GM18520 (cell line): ENCODE data around the gene EYA3.
A peak's percentile ranks its signal among the peaks of the same experiment; 100 is the strongest.

Experiments used
- ATAC-seq: cut with Tn5 transposase; IDR thresholded peaks from one replicate; pipeline ENCODE4 v1.9.1; 2021; ENCODE audit not compliant: unreplicated experiment

Gene EYA3

GRCh38 chr1:28071813-28072212, 16.6 kb downstream of the EYA3 start:
- no peak for ATAC-seq

DNA sequence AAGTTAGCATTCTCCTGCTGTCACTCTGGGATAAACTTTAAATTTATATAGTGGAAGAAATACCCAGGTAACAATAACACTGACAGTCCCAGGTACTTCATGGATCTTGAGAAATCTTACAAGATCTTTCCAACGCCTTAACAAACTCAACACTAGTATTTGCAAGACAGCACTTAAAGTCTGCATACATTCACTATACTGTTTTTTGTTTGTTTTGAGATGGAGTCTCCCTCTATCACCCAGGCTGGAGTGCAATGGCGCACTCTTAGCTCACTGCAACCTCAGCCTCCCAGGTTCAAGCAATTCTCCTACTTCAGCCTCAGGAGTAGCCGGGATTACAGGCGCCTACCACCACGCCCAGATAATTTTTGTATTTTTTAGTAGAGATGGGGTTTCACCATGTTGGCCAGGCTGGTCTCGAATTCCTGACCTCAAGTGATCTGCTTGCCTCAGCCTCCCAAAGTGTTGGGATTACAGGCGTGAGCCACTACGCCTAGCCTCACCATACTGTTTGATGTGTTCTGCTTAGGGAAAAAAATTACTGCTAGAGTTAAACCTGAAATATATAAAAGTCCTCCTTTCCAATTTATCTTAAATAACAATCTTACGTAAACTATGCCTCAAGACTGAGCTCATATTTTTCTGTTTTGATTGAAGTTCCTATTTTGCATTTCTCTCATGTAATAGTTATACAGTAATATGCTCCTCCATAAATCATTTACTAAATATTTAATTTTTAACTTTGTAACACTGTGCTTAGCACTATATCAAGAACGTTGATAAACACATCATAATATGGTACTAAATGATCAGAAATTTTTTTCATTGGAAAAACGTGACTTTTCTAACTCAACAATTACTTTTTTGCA, 17.5 kb downstream of the EYA3 start:
- no peak for ATAC-seq

DNA sequence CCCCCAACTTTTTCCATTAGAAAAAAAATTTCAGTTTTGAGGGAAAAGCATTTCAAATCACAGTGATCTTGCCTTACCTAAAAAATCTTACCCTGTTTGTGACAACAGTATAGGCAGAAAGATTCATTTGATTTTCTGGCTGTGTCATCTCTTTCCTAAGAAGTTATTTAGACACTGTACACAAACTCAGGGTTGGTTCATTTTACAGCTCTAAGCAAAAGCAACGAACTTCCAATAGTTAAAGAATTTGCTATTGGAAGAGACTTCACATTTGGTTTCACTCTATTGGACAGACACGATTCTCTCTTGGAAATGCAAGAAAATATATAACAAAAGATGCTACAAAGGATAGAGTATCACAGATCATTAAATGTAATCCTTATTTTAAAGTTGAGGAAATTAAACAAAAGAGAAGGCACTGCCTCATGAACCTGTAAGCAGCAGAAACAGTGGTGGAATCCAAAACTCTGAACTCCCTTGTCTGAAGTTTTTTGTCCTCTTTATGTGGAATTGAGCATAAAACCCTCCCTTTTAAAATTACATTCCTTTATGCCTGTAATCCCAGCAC, 20.8 kb downstream of the EYA3 start:
- ATAC-seq, result no peak

DNA sequence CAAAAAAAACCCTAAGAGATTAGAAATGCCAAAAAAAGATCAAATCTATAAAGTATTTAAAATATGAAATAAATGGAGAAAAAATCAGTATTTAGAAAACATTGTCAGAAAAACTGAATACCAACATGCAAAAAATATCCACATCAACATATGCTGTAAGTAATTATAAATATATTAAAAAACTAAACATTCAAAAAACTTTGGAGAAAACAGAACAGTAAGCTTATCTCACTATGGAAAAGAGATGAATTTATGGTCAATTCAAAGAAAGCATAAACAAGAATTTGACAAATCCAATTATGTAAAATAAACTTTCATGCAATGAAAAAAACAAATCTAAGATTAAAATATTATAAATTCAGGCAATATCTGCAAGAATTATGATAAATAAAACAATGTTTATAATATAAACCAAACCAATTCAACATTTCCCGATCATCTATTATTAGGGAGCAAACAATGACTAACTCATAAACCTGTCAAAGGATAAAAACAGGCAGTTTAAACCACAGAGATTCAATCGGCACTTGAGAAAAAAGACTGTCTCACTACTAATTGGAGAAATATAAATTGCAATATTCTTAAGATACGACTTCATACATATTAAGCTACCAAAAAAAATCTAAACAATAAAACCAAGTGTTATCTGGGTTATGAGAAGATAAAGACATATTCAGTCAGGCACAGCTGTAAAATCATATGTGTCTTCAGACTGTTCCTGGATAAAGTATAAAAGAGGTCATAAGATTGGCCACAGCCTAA, 21.8 kb downstream of the EYA3 start:
- ATAC-seq, result no peak

GRCh38 chr1:28064064-28064463, 24.3 kb downstream of the EYA3 start:
- no peak for ATAC-seq

- ATAC-seq, result no peak
Measured at GRCh38 chr1:28062806-28063205, 25.6 kb downstream of the EYA3 start.

- no peak for ATAC-seq
Measured at GRCh38 chr1:28058971-28059878, 29.2 kb downstream of the EYA3 start.

DNA sequence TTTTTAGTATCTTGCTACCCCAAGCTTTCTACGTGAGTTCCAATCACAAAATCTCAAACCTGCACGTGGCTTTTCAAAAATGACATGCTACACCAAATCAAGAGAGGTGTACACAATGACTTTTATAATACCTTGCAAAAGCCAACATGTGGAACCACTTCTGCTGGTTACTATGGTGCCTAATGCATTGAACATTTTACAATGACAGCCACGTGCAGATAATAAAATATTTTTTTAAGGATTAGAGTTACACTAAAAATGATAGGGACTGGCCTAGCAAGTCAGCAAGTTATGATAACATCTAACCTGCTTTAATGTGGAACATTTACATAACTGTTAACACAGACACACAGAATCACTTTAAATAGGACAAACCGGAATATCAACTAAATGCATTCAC, 30.2 kb downstream of the EYA3 start:
- ATAC-seq, result no peak

- peak; percentile 68 for ATAC-seq
Measured at GRCh38 chr1:28056129-28056925, 32.1 kb downstream of the EYA3 start.

- ATAC-seq, result no peak
Measured at GRCh38 chr1:28050776-28051175, 37.6 kb downstream of the EYA3 start.

DNA sequence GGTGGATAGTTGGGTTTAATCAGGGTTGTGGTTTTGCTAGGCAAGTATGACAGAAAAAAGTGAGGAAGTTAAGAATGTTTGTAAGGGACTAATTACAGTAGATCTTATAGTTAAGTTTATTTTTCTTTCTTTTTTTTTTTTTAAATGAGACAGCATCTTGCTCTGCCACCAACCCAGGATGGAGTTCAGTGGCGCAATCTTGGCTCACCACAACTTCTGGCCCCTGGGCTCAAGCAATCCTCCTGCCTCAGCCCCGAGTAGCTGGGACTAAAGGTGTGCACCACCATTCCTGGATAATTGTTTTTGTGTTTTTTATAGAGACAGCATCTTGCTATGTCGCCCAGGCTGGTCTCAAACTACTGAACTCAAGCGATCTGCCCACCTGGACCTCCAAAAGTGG, 41.7 kb downstream of the EYA3 start:
- ATAC-seq, result no peak

GRCh38 chr1:28045777-28046176, 42.6 kb downstream of the EYA3 start:
- no peak for ATAC-seq

GRCh38 chr1:28044399-28044798, 44.0 kb downstream of the EYA3 start:
- no peak for ATAC-seq

- ATAC-seq, result no peak
Measured at GRCh38 chr1:28039341-28039740, 49.1 kb downstream of the EYA3 start.

DNA sequence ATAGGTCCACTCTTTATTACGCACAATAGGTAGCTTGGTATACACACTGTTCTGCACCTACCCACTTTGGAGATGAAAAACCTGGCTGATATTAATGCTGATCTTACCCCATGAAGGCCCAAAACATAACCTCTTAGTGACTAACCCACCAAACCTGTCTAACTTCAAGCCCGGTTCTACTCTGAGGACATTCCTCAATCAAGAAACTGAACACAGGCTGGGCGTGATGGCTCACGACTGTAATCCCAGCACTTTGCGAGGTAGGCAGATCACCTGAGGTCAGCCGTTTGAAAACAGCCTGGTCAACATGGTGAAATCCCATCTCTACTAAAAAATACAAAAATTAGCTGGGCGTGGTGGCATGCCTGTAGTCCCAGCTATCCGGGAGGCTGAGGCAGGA, 50.5 kb downstream of the EYA3 start:
- no peak for ATAC-seq

GRCh38 chr1:28037206-28037605, 51.2 kb downstream of the EYA3 start:
- ATAC-seq, result no peak

- no peak for ATAC-seq
Measured at GRCh38 chr1:28036431-28036830, 52.0 kb downstream of the EYA3 start.

DNA sequence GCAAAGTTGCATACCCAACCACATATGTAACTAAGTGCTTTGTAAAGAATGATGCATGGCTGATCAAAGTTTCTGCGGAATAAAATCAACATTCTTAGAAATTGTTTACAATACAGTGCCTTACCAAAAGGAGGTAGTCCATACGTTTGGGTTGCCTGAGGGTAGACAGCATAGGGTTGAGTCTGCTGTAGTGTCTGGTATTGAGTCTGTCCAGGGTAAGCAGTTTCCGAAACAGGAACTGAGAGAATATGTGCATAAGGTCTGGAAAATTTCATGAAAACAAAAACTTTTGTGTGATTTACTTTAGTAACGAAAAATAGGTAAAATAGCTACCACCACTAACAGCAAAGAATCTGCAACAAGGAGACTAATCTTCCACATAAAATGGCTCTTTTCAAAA, 53.0 kb downstream of the EYA3 start:
- no peak for ATAC-seq

DNA sequence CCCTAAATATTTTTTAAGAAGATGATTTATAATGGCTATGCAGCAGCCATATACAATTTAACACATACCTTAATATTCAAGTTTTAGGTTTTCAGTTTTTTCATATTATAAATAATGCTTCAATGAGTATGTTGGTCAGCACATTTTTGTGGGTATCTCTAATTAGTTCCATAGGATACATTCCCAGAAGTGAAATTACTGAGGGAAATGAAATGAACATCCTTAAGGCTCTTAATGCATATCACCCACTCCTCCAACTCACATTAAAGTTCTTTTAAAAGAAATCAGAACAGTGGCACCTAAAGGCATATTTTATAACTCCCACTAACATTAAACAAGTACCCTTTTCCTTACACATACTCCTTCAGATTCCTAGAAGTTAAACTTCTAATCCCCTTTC, 56.1 kb downstream of the EYA3 start:
- ATAC-seq, result no peak

DNA sequence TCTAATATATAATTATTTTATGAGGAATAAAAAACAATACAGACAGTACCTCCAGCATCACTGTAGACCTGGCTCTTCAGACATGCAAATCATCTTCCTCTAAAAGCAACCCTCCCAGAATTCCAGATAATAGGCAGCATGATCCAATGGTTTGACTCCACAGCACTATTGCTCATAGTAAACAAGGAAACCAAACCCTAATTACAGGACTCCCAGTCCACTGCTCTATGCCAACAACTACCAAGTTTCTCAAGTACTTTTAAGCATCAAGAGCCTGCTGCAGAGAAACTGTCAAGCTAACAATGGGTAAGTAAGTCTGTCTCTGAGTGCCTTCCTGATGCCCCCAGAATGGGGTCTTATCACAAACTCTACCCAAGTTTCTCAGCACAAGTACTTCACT, 57.2 kb downstream of the EYA3 start:
- ATAC-seq, result no peak
